ENCODE measurements around the gene COMMD1.

DNA sequence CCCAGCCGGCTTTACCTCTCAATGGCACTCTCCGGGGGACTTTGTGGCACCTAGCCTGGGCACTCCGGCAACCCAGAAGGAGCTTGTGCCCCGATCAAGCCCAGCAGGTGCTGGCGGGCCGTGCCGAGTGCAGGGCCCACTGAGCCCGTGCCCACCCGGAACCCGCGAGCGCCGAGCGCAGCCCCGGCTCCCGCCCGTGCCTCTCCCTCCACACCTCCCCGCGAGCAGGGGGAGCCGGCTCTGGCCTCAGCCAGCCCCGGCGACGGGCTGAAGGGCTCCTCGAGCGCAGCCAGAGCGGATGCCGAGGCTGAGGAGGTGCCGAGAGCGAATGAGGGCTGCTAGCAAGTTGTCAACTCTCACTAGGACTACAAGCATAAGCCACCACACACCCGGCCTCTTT is 136.9 kb downstream of the COMMD1 start:
- TF ChIP-seq, protein P1, sequence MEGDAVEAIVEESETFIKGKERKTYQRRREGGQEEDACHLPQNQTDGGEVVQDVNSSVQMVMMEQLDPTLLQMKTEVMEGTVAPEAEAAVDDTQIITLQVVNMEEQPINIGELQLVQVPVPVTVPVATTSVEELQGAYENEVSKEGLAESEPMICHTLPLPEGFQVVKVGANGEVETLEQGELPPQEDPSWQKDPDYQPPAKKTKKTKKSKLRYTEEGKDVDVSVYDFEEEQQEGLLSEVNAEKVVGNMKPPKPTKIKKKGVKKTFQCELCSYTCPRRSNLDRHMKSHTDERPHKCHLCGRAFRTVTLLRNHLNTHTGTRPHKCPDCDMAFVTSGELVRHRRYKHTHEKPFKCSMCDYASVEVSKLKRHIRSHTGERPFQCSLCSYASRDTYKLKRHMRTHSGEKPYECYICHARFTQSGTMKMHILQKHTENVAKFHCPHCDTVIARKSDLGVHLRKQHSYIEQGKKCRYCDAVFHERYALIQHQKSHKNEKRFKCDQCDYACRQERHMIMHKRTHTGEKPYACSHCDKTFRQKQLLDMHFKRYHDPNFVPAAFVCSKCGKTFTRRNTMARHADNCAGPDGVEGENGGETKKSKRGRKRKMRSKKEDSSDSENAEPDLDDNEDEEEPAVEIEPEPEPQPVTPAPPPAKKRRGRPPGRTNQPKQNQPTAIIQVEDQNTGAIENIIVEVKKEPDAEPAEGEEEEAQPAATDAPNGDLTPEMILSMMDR (IDR thresholded peaks at IDR 0.05): no peak
- TF ChIP-seq POLR2AphosphoS5 (IDR thresholded peaks at IDR 0.05; ENCODE audit: insufficient read depth in 1 of 2, low read depth in 1 of 2): no peak

Data from vagina (tissue), 2 donors.